Cerebellar nuclear complex (tissue), 1 donor: Measurements from ENCODE around the gene HINT3.
"Not testable (repeated sequence)": the region's sequence is repeated elsewhere in the genome, so short reads cannot be mapped to it uniquely, and the experiment has no call there.

ENCODE experiments used
- DNase-seq, 2 experiments: peaks; one replicate each; lab custom pipeline; 2025; lab: John Stamatoyannopoulos, UW

HINT3 gene

GRCh38 chr6:126002755-126003679 lies 46.4 kb downstream of the HINT3 start:
- no peak for DNase-seq

- DNase-seq: no peak
Observed at GRCh38 chr6:126007800-126008199, 51.2 kb downstream of the HINT3 start.

- no peak for DNase-seq
Observed at GRCh38 chr6:126010040-126010439, 53.5 kb downstream of the HINT3 start.

- DNase-seq: no peak
Observed at GRCh38 chr6:126015863-126016262, 59.3 kb downstream of the HINT3 start.

GRCh38 chr6:126016591-126016990 lies 60.0 kb downstream of the HINT3 start:
- no peak for DNase-seq

GRCh38 chr6:126017668-126018067 lies 61.1 kb downstream of the HINT3 start:
- DNase-seq: no peak

- DNase-seq: no peak
Observed at GRCh38 chr6:126020305-126021050, 63.9 kb downstream of the HINT3 start.

- not testable (repeated sequence) for DNase-seq
Observed at GRCh38 chr6:126023474-126023873, 66.9 kb downstream of the HINT3 start.

- DNase-seq: no peak
Observed at GRCh38 chr6:126026001-126026400, 69.4 kb downstream of the HINT3 start.

GRCh38 chr6:126027601-126028000 lies 71.0 kb downstream of the HINT3 start:
- no peak for DNase-seq
